GM12878 (cell line): ENCODE results near the gene PLXNC1. TPM values are rescaled to one million over a fixed set of nuclear protein-coding genes. Genes with fewer than 3 reads are reported as not detected.

ENCODE experiments used
- ATAC-seq: fragments of 200-7000 bp; cut with Tn5 transposase; 3 replicates; pipeline ENCODE4 v1.9.1; 2020; ENCODE audit warnings: mild to moderate bottlenecking, moderate library complexity
- BruUV-seq: library from RNA; stranded (reverse); fragments of 400-500 nt; replicated peaks from 2 replicates; lab custom pipeline; 2021; lab: Mats Ljungman, UMichigan
- CTCF ChIA-PET: fragments of 300-600 bp; sonication (Branson Sonifier 250); formaldehyde crosslinking; extraction: SDS; loops from one replicate; lab custom pipeline; 2021; ENCODE audit warnings: inconsistent platforms; lab: Yijun Ruan, JAX
- POLR2A ChIA-PET: fragments of 350-600 bp; formaldehyde crosslinking; extraction: SDS; loops from one replicate; lab custom pipeline; 2021; ENCODE audit warnings: inconsistent platforms; lab: Charles Lee
- RAD21 ChIA-PET: fragments of 300-600 bp; sonication (Branson Sonifier 250); formaldehyde crosslinking; loops from one replicate; lab custom pipeline; 2023; ENCODE audit warnings: antibody characterized with exemption; ENCODE audit not compliant: unreplicated experiment; lab: Charles Lee
- SMC1A ChIA-PET: fragments of 300-600 bp; sonication (Branson Sonifier 250); formaldehyde crosslinking; loops from one replicate; lab custom pipeline; 2023; ENCODE audit not compliant: unreplicated experiment, uncharacterized antibody; lab: Charles Lee
- DNase-seq: peaks from one replicate; pipeline ENCODE4 v3.0.0-alpha.2; 2011; ENCODE audit warnings: low read depth, low spot score
- FAIRE-seq: peaks from 3 replicates; lab custom pipeline; 2011; peaks lifted over from hg19 to GRCh38; lab: Jason Lieb, UNC
- H2AFZ ChIP-seq: 2 replicates; pipeline ENCODE4 v1.6.0; 2011; ENCODE audit warnings: low read depth, low read length, control low read depth; ENCODE audit not compliant: control insufficient read depth
- H3K27ac ChIP-seq: 2 replicates; pipeline ENCODE4 v1.5.1; 2011; ENCODE audit warnings: control low read depth; ENCODE audit not compliant: control insufficient read depth, insufficient read depth
- H3K27me3 ChIP-seq, 2 experiments: replicated peaks in 1 of 2; 2 replicates each; pipeline versions ENCODE4 v1.6.0 to v1.6.1; 2011; ENCODE audit warnings: low read length in 1 of 2; ENCODE audit not compliant: control insufficient read depth in 2 of 2, insufficient read depth in 2 of 2
- H3K36me3 ChIP-seq, 2 experiments: 2 replicates each; pipeline ENCODE4 v1.5.1; 2011; ENCODE audit warnings: low read length in 1 of 2; ENCODE audit not compliant: control insufficient read depth in 2 of 2, insufficient read depth in 2 of 2
- H3K4me1 ChIP-seq: 2 replicates; pipeline ENCODE4 v1.6.1; 2011; ENCODE audit warnings: mild to moderate bottlenecking, low read length, moderate library complexity, mixed read lengths; ENCODE audit not compliant: control insufficient read depth, insufficient read depth
- H3K4me2 ChIP-seq: 2 replicates; pipeline ENCODE4 v1.6.0; 2011; ENCODE audit warnings: control low read depth; ENCODE audit not compliant: control insufficient read depth, insufficient read depth
- H3K4me3 ChIP-seq: fragments of 200-600 bp; sonication (generic); 2 replicates; pipeline ENCODE4 v1.5.1; 2016
- H3K79me2 ChIP-seq: 2 replicates; pipeline ENCODE4 v1.6.0; 2011; ENCODE audit warnings: low read length; ENCODE audit not compliant: control insufficient read depth, insufficient read depth
- H3K9ac ChIP-seq: 2 replicates; pipeline ENCODE4 v1.8.0; 2011; ENCODE audit warnings: low read length, control low read depth, mixed read lengths; ENCODE audit not compliant: control insufficient read depth, insufficient read depth
- H3K9me3 ChIP-seq: replicated peaks from 3 replicates; pipeline ENCODE4 v1.5.1; 2011; ENCODE audit warnings: mild to moderate bottlenecking, low read length; ENCODE audit not compliant: control insufficient read depth, insufficient read depth
- H4K20me1 ChIP-seq: 2 replicates; pipeline ENCODE4 v1.6.0; 2011; ENCODE audit not compliant: control insufficient read depth, insufficient read depth
- CREB1 ChIP-seq: IDR thresholded peaks from 2 replicates; pipeline ENCODE4 v1.6.1; 2012; ENCODE audit warnings: low read depth, mild to moderate bottlenecking, inconsistent platforms
- E2F4 ChIP-seq: IDR thresholded peaks from 2 replicates; pipeline ENCODE4 v1.6.1; 2012; ENCODE audit warnings: low read depth, low read length, improper control_type of control experiment
- LARP7 ChIP-seq: fragments of 450-650 bp; IDR thresholded peaks from 2 replicates; pipeline ENCODE4 v1.6.1; 2017; ENCODE audit warnings: mild to moderate bottlenecking
- MEF2B ChIP-seq: fragments of 450-650 bp; IDR thresholded peaks from 2 replicates; pipeline ENCODE4 v1.6.1; 2018; ENCODE audit warnings: mild to moderate bottlenecking, moderate library complexity; ENCODE audit not compliant: partially characterized antibody, poor library complexity, severe bottlenecking
- MLLT1 ChIP-seq: fragments of 450-650 bp; IDR thresholded peaks from 2 replicates; pipeline ENCODE4 v1.6.1; 2016; ENCODE audit warnings: mild to moderate bottlenecking
- MTA3 ChIP-seq: IDR thresholded peaks from 2 replicates; pipeline ENCODE4 v1.6.1; 2012; ENCODE audit warnings: low read length, inconsistent platforms, borderline replicate concordance
- MYC ChIP-seq: IDR thresholded peaks from 2 replicates; pipeline ENCODE4 v1.6.1; 2011; ENCODE audit warnings: mild to moderate bottlenecking, low read length, moderate library complexity, inconsistent platforms; ENCODE audit not compliant: insufficient read depth, insufficient replicate concordance, insufficient read length, severe bottlenecking
- NR2F1 ChIP-seq: fragments of 450-650 bp; conservative IDR thresholded peaks from 2 replicates; pipeline ENCODE4 v1.6.1; 2017; ENCODE audit warnings: mild to moderate bottlenecking
- RFX5 ChIP-seq: IDR thresholded peaks from 2 replicates; pipeline ENCODE4 v1.6.1; 2011; ENCODE audit warnings: low read depth, low read length, improper control_type of control experiment
- SMAD1 ChIP-seq: fragments of 450-650 bp; IDR thresholded peaks from 2 replicates; pipeline ENCODE4 v1.6.1; 2018; ENCODE audit warnings: mild to moderate bottlenecking, low read depth; ENCODE audit not compliant: partially characterized antibody
- SREBF2 ChIP-seq: IDR thresholded peaks from 2 replicates; pipeline ENCODE4 v1.6.1; 2012; ENCODE audit warnings: mild to moderate bottlenecking, low read length
- SRF ChIP-seq, 2 experiments: IDR thresholded peaks; 2 replicates each; pipeline ENCODE4 v1.6.1; 2011; ENCODE audit warnings: low read depth in 2 of 2, low read length in 2 of 2, mild to moderate bottlenecking in 1 of 2, moderate library complexity in 1 of 2
- TARDBP ChIP-seq: IDR thresholded peaks from 2 replicates; pipeline ENCODE4 v1.6.1; 2016; ENCODE audit warnings: borderline replicate concordance
- YBX1 ChIP-seq: fragments of 450-650 bp; IDR thresholded peaks from 2 replicates; pipeline ENCODE4 v1.6.1; 2016; ENCODE audit warnings: antibody characterized with exemption
- ZNF592 ChIP-seq: fragments of 450-650 bp; IDR thresholded peaks from 2 replicates; pipeline ENCODE4 v1.6.1; 2017; ENCODE audit warnings: mild to moderate bottlenecking, moderate library complexity
- WGBS: methylation state at CpG from one replicate; pipeline ENCODE4 v1.1.6; 2016; ENCODE audit warnings: low lambda C conversion rate; ENCODE audit not compliant: insufficient replicate concordance, insufficient coverage; ENCODE audit errors: missing lambda C conversion rate; 5-methylcytosine and 5-hydroxymethylcytosine counted together
- in situ Hi-C: fragments of 300-500 bp; cut with MboI; formaldehyde crosslinking; loops from 9 replicates; pipeline ENCODE4 v1.14.3; 2018; ENCODE audit warnings: mixed read lengths
- intact Hi-C: fragments of 100-400 bp; cut with micrococcal nuclease; formaldehyde crosslinking; loops from one replicate; pipeline ENCODE4 v1.14.2; 2022; ENCODE audit not compliant: unreplicated experiment
- polyA plus RNA-seq, 11 experiments: library from polyadenylated mRNA; depleted of rRNA in 4 of 11; unstranded in 6 of 11; stranded (reverse) in 5 of 11; fragments of >200 nt; fragmentation: Nextera tagmentation in 4 of 11; fragmentation: Illumina TruSeq in 1 of 11; extraction: Ambion mirVana in 4 of 11; extraction: Trizol in 1 of 11; gene quantifications; 1 replicate in 1 of 11; 2 replicates in 10 of 11; pipeline versions ENCODE4 v1.2.1 to v1.2.3, GENCODE V29; 2011 to 2016; ENCODE audit warnings: inconsistent platforms in 2 of 11, missing spikeins in 2 of 11, low read depth in 1 of 11
- total RNA-seq, 4 experiments: library from RNA; depleted of rRNA in 3 of 4; stranded (reverse); fragments of >200 nt in 3 of 4; fragmentation: Illumina TruSeq in 1 of 4; extraction: Trizol in 1 of 4; gene quantifications; 2 replicates each; pipeline versions ENCODE4 v1.2.1 to v1.2.3, GENCODE V29; 2013 to 2021

The PLXNC1 gene
- total and polyA plus RNA-seq, 10 of the 15 experiments (the other 5 are each of a cell fraction or from before 2014, with no cell fraction given): 5.2 to 41.2 (median 24.6) TPM

- POLR2A ChIA-PET: interaction anchor here (1.7 kb wide), 1 partner anchor 33 kb away, joined by 4 read pairs; no protein-coding TSS in a partner anchor
- RAD21 ChIA-PET: no interaction called here
- H3K9me3 ChIP-seq: no peaks in the 10 kb centered on the region
- H3K27me3 ChIP-seq: no peaks in the 10 kb centered on the region
- no peak overlapping the region for H3K4me3 ChIP-seq
- CTCF ChIA-PET: interaction anchor here (1.5 kb wide), 1 partner anchor 8 kb away, joined by 4 read pairs; no protein-coding TSS in a partner anchor
- no TSS peak for BruUV-seq
- 0 out of 2 replicates have a peak, but pooled peaks cover 4% of the 10 kb centered on the region for H3K4me1 ChIP-seq
- no peaks in the 10 kb centered on the region for H4K20me1 ChIP-seq
- H3K27ac ChIP-seq: no peak overlapping the region
- H3K36me3 ChIP-seq: peaks cover 1 to 23% of the 10 kb centered on the region in 2 experiments; a peak in 3 of 4 replicates
- H3K9ac ChIP-seq: no peak overlapping the region
- no peak for ATAC-seq
- FAIRE-seq: no peak
- intact Hi-C loops: no loop called here
- SMC1A ChIA-PET: interaction anchor here (0.9 to 1.0 kb wide), 2 partner anchors 9 to 17 kb away, joined by 3 to 4 read pairs; no protein-coding TSS in a partner anchor
- no peaks in the 10 kb centered on the region for H3K79me2 ChIP-seq
- DNase-seq: no peak
- WGBS: 88% methylated on average over 7 of the region's 7 CpGs
- in situ Hi-C loops: no loop called here
- H3K4me2 ChIP-seq: no peak overlapping the region
- no peak overlapping the region for H2AFZ ChIP-seq
- no peak for TF ChIP-seq MTA3
- no peak for TF ChIP-seq NR2F1
- TF ChIP-seq RFX5: no peak
- no peak for TF ChIP-seq SMAD1
- no peak for TF ChIP-seq ZNF592
- no peak for TF ChIP-seq MYC
- TF ChIP-seq SREBF2: no peak
- TF ChIP-seq MEF2B: no peak
- TF ChIP-seq LARP7: no peak
- TF ChIP-seq MLLT1: no peak
- no peak for TF ChIP-seq YBX1
- TF ChIP-seq E2F4: no peak
- TF ChIP-seq CREB1: no peak
- TF ChIP-seq SRF (IDR thresholded peaks at IDR 0.05; ENCODE audit: low read depth in 2 of 2, low read length in 2 of 2): no peak
- no peak for TF ChIP-seq TARDBP
Observed at GRCh38 chr12:94184995-94185719, 36.8 kb downstream of the PLXNC1 start.
